ENCODE results near the gene MPG.
"Not testable (repeated sequence)": the region's sequence is repeated elsewhere in the genome, so short reads cannot be mapped to it uniquely, and the experiment has no call there.

The MPG gene

DNA sequence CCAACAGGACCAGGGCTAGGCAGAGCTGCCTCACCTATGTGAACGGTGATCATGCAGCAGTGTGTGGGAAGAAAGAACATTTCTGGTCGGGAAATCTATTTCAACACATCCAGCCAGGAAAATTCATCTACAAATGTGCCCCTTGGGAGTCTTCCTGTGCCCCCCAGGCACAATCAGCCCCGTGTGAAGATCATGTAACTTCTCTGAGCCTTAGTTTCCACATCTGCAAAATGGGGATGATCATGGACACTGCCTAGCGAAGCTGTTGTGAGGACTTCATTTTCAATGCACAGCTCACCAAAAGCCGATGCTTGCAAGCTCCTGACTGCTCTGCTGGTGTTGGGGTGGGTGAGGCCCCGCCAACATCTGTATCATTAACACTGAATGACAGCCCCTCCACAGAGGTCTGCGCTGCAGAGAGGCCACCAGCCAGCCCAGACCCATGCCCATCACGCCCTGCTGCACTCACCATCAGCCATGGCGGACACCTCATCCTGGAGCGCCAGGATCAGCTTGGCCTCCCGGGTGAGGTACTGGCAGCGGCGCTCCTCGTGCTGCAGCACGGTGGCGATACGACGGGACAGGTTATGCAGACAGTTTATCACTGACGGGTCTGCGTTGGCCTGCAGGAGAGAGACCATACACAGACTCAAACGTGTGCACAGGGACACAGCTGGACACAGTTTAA is 34.3 kb downstream of the MPG start:
- DNase-seq (ENCODE audit: low read depth) = no peak

DNA sequence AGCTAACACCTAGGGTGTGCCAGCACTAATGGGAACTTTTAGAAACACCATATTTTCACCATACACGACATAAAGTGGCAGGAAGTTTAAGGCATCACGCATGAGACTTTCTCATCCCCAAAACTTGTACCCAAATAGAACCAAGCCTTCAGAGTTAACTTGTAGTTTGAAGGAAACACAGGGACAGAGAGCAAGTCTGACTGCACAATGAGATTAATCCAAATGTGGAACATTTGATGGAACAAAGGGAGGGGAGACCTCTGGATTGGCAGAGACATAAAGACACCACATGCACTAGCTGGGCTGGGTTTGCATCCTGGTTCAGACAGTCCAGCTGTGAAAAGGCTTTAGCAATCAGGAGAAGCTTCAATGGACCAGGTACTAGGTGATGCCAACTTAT is 36.3 kb downstream of the MPG start:
- no peak for DNase-seq (ENCODE audit: low read depth)

DNA sequence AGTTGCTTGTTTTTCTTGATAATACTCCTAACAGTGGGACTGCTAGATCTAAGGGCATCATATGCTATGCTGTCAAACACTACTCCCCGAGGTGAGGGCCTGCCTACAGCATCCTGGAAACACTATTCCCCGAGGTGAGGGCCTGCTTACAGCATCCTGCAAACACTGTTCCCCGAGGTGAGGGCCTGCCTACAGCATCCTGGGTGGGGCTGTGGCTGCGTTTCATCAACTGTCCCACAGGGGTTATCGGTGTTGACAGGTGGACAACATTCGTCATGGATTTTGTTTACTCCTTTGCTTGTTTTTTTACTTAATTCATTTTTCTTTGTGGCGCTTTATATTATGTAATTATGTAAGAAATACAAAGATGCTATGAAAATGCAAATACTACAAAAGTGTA is 38.0 kb downstream of the MPG start:
- DNase-seq (ENCODE audit: low read depth) = no peak

DNA sequence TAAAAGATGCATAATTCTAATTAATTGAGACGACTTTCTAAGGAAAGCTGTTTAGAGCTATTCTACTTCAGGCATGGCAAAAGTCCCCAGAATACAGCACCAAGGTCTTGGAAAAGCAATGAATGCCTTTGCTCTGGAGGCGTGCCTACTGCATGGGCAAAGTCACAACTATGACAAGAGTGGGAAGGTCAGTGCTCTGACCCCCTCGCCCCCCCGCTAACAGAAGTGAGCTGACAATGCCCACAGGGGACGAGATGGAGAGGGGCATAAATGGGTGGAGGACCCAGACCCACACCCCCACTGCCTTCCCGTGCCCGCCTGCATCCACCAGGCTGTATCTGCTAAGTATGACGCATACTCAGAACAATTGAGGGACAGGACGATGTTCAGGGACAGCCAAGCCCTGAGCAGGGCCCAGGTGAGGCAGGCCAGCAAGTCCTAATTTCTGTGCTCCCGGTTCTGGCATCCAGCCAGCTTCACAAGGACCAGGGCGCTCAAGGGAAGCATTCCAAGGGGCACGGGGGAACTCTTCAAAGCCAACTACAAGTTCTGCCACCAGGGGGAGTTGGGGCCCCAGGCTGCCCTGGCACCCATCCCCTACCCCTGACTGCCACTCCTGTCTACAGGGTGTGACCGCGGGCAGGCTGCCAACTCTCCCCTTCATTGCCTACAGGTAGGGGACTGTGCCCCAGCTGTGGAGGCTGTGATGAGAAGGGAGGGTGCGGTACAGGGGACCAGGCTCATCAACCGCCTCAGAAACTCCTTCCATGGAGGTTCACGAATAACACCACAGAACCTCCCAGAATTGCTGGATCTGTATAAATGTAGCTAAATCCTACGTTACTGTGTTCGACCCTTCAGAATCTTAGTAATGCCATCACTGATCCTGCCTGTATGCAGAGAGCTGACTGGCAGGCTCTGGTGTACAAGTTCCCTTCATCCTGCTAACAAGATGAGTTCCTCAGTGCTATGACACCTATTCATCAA is 39.6 kb downstream of the MPG start:
- peak; percentile 44 for DNase-seq (ENCODE audit: low read depth)

DNA sequence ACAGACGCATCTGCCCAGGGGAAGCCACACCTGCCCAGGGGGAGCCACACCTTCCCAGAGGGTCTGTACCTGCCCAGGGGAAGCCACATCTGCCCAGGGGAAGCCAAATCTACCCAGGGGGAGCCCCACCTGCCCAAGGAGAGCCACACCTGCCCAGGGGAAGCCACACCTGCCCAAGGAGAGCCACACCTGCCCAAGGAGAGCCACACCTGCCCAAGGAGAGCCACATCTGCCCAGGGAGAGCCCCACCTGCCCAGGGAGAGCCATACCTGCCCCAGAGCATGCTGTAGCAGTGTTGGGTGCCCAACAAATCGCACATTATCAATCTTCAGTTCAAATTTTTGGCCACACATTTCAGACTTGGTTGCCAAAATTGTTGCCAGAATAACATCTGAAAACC is 40.8 kb downstream of the MPG start:
- DNase-seq (ENCODE audit: low read depth) = no peak

DNA sequence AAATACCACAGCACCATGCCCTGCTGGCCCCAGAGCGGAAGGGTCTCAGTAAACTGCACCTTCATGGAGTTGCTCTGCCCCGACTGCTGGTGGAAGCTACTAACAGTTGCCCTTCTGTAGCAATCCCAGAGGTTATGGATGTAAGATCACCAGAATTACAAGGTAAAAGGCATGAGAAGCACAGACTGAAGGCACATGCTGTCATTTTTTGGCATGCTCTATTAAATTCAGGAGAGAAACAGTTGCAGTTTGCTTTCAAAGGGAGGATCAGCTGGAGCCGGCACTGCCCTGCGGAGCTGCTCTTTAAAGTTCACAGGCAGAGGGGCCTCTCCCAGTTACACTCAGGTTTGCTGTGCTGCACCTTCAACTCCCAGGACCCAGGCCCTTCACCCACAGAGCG is 41.3 kb downstream of the MPG start:
- DNase-seq (ENCODE audit: low read depth) = no peak

DNA sequence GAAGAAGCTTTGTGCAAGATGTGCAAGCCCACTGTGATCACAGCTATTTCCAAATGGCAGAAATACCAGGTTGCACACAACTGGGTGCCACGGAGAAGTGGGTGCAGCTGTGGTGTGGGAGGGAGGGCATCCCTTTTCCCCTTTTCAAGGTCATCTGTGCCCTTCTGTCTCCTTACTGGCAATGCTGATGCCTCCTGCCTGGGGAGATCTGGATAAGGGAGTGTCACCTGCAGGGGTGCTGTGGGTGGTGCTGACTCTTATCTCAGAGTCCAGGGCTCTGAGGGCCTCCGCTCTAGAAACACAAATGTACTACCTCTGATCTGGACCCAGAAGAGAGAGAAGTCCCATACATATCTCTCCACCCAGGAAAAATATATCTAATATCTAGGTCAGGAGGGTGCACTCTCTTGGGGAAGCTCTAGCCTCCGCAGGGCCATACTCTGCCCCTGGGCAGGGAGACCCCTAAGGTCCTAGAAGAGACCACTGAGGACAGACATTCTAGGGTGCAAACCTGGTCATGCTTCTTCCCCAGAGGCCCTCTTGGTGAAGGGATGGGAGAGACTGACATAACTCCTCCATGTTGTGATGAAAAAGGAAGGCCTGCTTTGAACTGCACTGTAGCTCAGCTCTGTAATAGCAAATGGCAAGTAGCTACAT is 41.9 kb downstream of the MPG start:
- DNase-seq (ENCODE audit: low read depth) = no peak

DNA sequence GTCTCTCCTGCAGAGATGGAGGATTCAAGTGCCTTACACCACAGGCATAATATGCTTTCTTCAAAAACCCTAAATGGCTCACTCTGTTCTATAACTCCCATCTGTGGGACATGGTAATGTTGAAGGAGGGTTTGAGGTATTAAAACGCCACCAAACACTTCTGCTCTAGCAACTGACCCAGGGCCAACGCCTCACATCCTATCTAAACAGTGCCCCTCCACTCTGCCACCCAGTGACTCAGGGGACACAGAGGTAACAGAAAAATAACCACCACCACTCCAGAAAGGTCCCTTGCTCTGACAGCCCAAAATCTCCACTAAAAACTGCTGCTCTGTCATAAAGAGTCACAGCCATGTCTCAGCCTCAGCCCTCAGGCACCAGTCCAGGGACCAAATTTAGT is 42.7 kb downstream of the MPG start:
- no peak for DNase-seq (ENCODE audit: low read depth)

DNA sequence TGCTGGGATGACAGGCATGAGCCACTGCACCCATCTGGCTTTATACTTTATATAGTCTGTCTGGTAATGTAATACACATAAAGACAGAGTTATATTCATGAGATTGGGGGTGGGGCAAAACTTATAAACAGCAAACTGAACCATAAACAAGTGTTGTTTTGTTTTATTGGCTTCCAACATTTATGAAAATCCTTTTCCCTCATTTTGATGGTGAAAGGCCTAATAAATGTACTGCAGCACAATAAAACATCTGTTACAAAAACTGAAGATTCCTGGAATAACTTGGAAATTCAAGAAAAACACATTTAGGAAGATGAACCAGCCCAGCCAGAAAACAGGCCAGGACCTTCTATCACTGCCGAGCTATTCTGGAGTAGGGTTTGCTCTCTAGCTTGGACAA is 44.3 kb downstream of the MPG start:
- DNase-seq (ENCODE audit: low read depth) = no peak

DNA sequence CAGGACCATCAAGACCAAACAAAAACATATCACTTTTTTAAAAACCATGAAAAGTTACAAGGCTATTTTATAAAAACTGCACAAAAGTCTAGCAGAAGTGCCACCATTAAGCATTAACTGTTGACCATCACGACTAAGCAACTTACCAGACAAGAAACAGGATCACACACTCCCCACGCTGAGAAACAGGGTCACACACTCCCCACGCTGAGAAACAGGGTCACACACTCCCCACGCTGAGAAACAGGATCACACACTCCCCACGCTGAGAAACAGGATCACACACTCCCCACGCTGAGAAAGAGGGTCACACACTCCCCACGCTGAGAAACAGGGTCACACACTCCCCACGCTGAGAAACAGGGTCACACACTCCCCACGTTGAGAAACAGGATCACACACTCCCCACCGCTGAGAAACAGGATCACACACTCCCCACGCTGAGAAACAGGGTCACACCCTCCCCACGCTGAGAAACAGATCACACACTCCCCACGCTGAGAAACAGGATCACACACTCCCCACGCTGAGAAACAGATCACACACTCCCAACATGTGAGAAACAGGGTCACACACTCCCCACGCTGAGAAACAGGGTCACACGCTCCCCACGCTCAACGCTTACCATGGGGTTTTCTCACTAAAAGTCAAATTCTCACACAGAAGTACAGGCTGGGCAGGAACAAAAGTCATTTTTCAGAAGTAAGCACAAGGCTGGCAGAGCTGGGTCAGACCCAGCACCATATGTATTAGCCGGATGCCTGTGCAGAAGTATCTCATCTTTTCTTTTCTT is 45.7 kb downstream of the MPG start:
- DNase-seq (ENCODE audit: low read depth) = not testable (repeated sequence)

DNA sequence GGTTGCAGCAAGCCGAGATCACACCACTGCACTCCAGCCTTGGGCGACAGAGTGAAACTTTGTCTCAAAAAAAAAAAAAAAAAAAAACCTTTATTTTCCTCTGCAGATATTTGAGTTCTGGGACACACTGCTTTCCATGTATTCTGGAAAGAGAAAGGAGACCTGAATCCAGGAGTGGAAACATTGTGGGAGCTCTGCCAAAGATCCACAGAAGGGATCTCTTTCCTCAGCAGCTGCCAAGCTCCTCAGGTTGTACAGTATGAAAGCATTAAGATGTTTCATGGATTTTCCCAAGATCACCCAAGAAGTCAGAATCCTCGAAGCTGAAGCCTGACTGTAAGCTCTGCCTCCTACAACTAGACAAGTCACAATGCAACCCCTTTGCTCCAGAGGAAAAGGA is 47.0 kb downstream of the MPG start:
- DNase-seq (ENCODE audit: low read depth) = no peak

DNA sequence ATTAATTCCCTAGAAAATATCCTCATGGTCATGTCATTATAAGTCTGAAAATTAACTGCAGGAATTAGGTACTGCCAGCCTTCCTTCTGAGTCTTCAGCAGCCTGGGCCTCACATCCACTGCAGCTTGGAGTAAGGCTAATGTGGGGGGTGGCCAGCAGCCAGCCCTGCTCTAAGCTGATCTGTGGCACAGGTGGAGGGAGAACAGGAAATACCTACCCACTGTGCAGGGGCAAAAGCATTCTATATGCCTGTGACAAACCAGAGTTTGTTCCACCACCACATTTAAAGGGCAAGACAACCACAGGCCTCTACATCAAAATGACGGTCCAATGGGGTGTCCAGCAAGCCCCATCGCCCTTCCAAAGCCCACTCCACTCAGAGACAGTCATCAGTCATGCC is 51.0 kb downstream of the MPG start:
- no peak for DNase-seq (ENCODE audit: low read depth)

DNA sequence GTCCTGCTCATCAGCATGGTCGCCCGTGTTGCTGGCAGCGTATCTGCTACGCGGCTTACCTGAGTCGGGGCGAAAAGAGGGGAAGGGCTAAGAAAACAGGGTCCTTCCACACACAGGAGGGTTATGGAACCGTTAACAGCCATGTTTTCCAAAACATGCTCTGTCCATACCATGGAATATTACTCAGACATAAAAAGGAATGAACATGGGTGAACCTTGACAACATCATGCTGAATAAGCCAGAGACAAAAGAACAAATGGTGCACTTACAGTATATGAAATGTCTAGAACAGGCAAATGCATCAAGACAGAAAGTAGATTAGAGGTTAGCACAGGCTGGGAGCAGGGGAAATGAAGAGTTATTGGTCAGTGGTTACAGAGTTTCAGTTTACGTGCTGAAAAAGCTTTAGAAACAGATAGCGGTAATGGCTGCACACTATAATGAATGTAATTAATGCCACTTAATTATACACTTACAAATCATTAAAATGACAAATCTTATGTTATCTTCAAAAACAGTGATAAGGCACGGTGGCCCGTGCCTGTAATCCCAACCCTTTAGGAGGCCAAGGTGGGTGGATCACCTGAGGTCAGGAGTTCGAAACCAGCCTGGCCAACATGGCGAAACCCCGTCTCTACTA is 52.6 kb downstream of the MPG start:
- no peak for DNase-seq (ENCODE audit: low read depth)

DNA sequence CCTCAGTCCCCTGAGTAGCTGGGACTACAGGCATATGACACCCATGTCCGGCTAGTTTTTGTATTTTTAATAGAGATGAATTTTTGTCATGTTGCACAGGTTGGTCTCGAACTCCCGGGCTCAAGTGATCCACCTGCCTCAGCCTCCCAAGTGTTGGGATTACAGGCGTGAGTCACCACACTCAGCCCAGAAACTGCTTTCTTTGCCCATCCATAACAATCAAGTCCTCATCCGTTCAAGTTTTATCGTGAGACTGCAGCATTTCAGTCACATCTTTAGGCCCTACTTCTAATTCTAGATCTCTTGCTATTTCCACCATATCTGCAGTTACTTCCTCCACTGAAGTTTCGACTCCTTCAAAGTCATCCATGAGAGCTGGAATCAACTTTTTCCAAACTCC is 54.1 kb downstream of the MPG start:
- DNase-seq (ENCODE audit: low read depth) = no peak

DNA sequence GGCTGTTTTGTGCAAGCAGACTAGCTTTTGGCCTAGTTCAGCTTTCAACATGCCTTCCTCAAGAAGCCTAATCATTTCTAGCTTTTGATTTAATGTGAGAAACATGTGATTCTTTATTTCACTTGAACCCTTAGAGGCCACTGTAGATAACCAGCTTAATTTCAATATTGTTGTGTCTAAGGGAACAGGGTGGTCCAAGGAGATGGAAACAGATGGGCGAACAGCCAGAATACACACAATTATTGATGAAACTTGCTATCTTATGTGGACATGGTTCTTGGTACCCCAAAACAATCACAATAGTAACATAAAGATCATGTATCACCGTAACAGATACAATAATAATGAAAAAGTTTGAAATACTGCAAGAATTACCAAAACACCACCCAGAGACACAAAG is 55.7 kb downstream of the MPG start:
- no peak for DNase-seq (ENCODE audit: low read depth)
